Peyer's patch (tissue), 4 donors: Measurements from ENCODE around the gene B3GNT2. TPM values are rescaled to one million over a fixed set of nuclear protein-coding genes. Genes with fewer than 3 reads are reported as not detected.

Experiments used
- DNase-seq, 3 donors: peaks; one replicate each; pipeline ENCODE4 v3.0.0-alpha.2; 2017 to 2019
- H3K27ac ChIP-seq, 4 donors: fragments of 200-600 bp; sonication (generic); one replicate each; pipeline ENCODE4 v1.5.1; 2016 to 2019
- H3K27me3 ChIP-seq, 2 donors: fragments of 200-600 bp; sonication (generic); one replicate each; pipeline ENCODE4 v1.5.1; 2019
- H3K36me3 ChIP-seq, 3 donors: fragments of 200-600 bp; sonication (generic); one replicate each; pipeline ENCODE4 v1.5.1; 2016 to 2019
- H3K4me1 ChIP-seq, 4 donors: fragments of 200-600 bp; sonication (generic); one replicate each; pipeline ENCODE4 v1.5.1; 2016 to 2019
- H3K4me3 ChIP-seq, 4 donors: fragments of 200-600 bp; sonication (generic); 1 replicate in 3 of 4; 2 replicates in 1 of 4; pipeline ENCODE4 v1.5.1; 2016 to 2019; ENCODE audit warnings: mild to moderate bottlenecking in 1 of 4
- H3K9me3 ChIP-seq, 4 donors: fragments of 200-600 bp; sonication (generic); one replicate each; pipeline ENCODE4 v1.5.1; 2016 to 2019; ENCODE audit warnings: mild to moderate bottlenecking in 1 of 4
- CTCF ChIP-seq, 6 experiments: fragments of 450-650 bp in 4 of 6; fragments of 200-600 bp in 2 of 6; sonication (generic) in 1 of 6; IDR thresholded peaks; one replicate each; pipeline ENCODE4 v1.5.1; 2017 to 2019; ENCODE audit warnings: antibody characterized with exemption in 6 of 6, mild to moderate bottlenecking in 3 of 6, moderate library complexity in 1 of 6
- POLR2A ChIP-seq, 2 donors: fragments of 450-650 bp; IDR thresholded peaks; one replicate each; pipeline ENCODE4 v1.5.1; 2017; ENCODE audit warnings: antibody characterized with exemption in 2 of 2, mild to moderate bottlenecking in 2 of 2, moderate library complexity in 2 of 2
- total RNA-seq, 4 donors: library from RNA; depleted of rRNA; stranded (reverse); fragments of >200 nt; gene quantifications; one replicate each; pipeline ENCODE4 v1.1.0, GENCODE V29; 2016

Gene B3GNT2
- total RNA-seq, 4 donors from 2014 or later: 5.8 to 25.6 (median 18.7) TPM

DNA sequence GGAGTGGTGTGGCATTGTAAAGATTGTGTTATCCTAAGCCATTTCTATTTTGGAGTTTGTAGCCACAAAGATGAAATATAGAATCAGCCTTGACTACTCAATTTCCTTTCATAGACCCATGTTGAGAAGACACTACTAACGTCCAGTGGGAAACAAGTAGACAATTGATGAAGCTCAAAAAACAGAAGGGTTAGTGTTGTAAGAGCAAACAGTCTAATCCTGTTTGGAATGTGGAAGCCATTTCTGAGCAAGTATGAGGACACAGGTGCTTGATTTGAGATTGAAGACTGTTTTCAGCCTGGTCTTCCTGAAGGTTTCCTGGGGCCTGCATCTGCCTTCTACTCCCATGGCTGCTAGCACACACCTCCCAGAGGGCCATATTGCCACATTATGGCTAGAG lies 29.1 kb downstream of the B3GNT2 start:
- no peak for DNase-seq
- H3K27me3 ChIP-seq: no peaks in the 10 kb centered on the region
- peaks cover 0 to 20% (median 0%) of the 10 kb centered on the region in 3 donors for H3K36me3 ChIP-seq
- H3K4me3 ChIP-seq: no peak overlapping the region
- H3K27ac ChIP-seq: no peak overlapping the region
- no peak for TF ChIP-seq CTCF (IDR thresholded peaks at IDR 0.05)
- no peak for TF ChIP-seq POLR2A (IDR thresholded peaks at IDR 0.05)
- H3K9me3 ChIP-seq: no peaks in the 10 kb centered on the region
- H3K4me1 ChIP-seq: peaks cover 0 to 8% (median 2%) of the 10 kb centered on the region in 4 donors

GRCh38 chr2:62227386-62228075 lies 31.6 kb downstream of the B3GNT2 start:
- Histone ChIP-seq H3K4me3 (no peak overlapping the region), H3K9me3 (no peaks in the 10 kb centered on the region)
- no peak for DNase-seq

GRCh38 chr2:62229082-62229605 lies 33.2 kb downstream of the B3GNT2 start:
- Histone ChIP-seq H3K4me3 (no peak overlapping the region), H3K9me3 (no peaks in the 10 kb centered on the region), H3K36me3 (peaks cover 0 to 11% (median 0%) of the 10 kb centered on the region in 3 donors), H3K27me3 (no peaks in the 10 kb centered on the region), H3K27ac (no peak overlapping the region), H3K4me1 (no peaks in the 10 kb centered on the region)
- DNase-seq: no peak
- no peak for TF ChIP-seq CTCF (IDR thresholded peaks at IDR 0.05)
- TF ChIP-seq POLR2A (IDR thresholded peaks at IDR 0.05): no peak

More at GRCh38 chr2:62227386-62228075, 31.6 kb downstream of the B3GNT2 start:
- Histone ChIP-seq H3K36me3 (peaks cover 0 to 16% (median 0%) of the 10 kb centered on the region in 3 donors), H3K27me3 (no peaks in the 10 kb centered on the region), H3K27ac (no peak overlapping the region), H3K4me1 (peaks cover 0 to under 1% (median 0%) of the 10 kb centered on the region in 4 donors)
- TF ChIP-seq CTCF (IDR thresholded peaks at IDR 0.05) (no peak), POLR2A (IDR thresholded peaks at IDR 0.05) (no peak)

DNA sequence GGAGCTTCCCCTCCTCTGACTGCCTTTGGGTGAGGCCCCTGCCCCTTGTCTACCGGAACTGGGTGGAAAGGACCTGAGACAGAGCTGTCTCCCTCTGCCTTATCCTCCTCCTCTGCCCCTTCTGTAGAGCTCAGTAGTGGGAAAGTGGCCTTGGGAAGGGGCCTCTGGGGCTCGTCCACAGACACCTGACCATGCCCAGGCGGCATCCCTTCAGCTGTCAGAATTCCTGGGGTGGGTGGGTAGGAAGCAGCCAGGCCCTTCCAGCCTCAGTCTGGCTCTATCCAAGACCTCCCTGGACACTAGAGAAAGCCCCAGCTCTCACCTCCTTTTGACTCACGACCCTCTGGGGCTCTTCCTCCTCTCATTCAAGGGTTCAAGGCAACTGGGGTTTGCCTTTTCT lies 35.6 kb downstream of the B3GNT2 start:
- H3K27me3 ChIP-seq: no peaks in the 10 kb centered on the region
- TF ChIP-seq POLR2A (IDR thresholded peaks at IDR 0.05) (no peak), CTCF (IDR thresholded peaks at IDR 0.05) (no peak)
- no peaks in the 10 kb centered on the region for H3K9me3 ChIP-seq
- H3K27ac ChIP-seq: no peak overlapping the region
- H3K4me3 ChIP-seq: no peak overlapping the region
- H3K4me1 ChIP-seq: no peaks in the 10 kb centered on the region
- H3K36me3 ChIP-seq: no peaks in the 10 kb centered on the region
- DNase-seq: no peak

DNA sequence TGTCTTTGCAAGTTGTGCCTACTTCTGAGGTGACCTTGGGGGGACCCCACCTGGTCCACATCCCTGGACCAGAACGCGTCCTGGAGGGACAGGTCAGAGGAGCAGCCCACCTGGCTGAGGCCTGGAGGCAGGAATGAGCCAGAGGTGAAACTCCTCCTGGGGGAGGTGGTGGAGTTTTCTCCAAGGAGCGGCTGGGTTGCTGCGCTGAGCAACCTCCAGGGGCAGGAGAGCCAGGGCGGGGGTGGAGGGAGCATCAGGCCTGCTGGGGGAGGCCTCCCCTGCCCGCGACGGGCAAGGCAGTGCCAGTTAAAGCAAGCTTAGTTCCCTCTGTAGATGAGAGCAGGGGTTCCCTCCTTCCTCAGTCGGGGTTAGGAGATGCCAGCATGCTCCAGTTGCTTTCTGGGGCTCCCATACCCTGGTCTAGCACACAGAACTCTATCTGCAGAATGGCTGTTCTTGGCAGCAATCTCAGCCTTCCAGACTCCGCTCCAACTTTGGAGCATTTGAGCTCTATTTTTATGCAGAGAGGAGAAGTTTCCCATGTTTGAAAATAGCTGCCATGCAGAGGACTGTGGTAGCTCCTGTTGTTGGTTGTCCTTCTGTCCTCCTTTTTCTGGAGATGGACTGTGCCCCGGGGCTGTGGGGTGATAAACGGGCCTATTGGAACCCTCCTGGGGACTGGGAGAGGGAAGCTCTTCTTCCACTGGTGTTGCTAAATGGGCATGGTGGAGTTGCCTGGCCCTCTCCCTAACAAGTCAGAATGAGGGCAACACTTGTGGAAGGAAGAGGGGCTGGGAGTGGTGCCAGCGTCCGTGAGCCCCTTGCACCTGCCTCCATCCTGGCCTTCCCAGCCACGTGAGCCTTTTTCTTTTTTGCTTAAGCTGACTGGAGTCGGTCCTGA lies 39.1 kb downstream of the B3GNT2 start:
- no peak for TF ChIP-seq CTCF (IDR thresholded peaks at IDR 0.05)
- TF ChIP-seq POLR2A (IDR thresholded peaks at IDR 0.05): no peak
- Histone ChIP-seq H3K36me3 (no peaks in the 10 kb centered on the region), H3K4me3 (no peak overlapping the region), H3K9me3 (no peaks in the 10 kb centered on the region), H3K4me1 (no peaks in the 10 kb centered on the region), H3K27ac (no peak overlapping the region), H3K27me3 (no peaks in the 10 kb centered on the region)
- DNase-seq: no peak
